ENCODE data around the gene GJA3. TPM values are rescaled to one million over a fixed set of nuclear protein-coding genes. Genes with fewer than 3 reads are reported as not detected.
A peak's percentile ranks its signal among the peaks of the same experiment; 100 is the strongest.

GJA3 gene
- total and polyA plus RNA-seq, 2 of the 4 experiments (the other 2 are of a cell fraction): 1.5 to 2.7 TPM

GRCh38 chr13:20146381-20146780, 14.5 kb downstream of the GJA3 start:
- Histone ChIP-seq H3K9me3 (ENCODE audit: control insufficient read depth, insufficient read depth, low read length) (no peaks in the 10 kb centered on the region), H2AK9ac (replicated peaks; ENCODE audit: low read depth, low read length, poor library complexity) (peak overlapping the region; percentile 5), H2BK20ac (ENCODE audit: low read depth, low read length) (no peak overlapping the region), H3K79me1 (ENCODE audit: low read depth in 1 of 2, low read length in 2 of 2) (no peaks in the 10 kb centered on the region), H4K5ac (ENCODE audit: low read depth, low read length) (no peak overlapping the region), H3K56ac (ENCODE audit: extremely low read depth, insufficient read depth, low read length) (no peak overlapping the region), H2AK5ac (ENCODE audit: low read depth, low read length) (no peak overlapping the region), H3K4me2 (ENCODE audit: low read depth, low read length) (no peak overlapping the region), H3K4me1 (ENCODE audit: control insufficient read depth, insufficient read depth, low read length) (no peaks in the 10 kb centered on the region), H3K14ac (replicated peaks; ENCODE audit: low read depth, low read length) (no peak overlapping the region), H3K4me3 (ENCODE audit: insufficient read depth, low read depth, low read length) (no peak overlapping the region), H2BK5ac (ENCODE audit: low read depth, low read length, poor library complexity, severe bottlenecking) (no peak overlapping the region), H4K91ac (ENCODE audit: insufficient read depth, low read depth, low read length) (no peak overlapping the region), H2BK120ac (ENCODE audit: low read depth, low read length) (no peak overlapping the region), H3K23ac (ENCODE audit: low read depth, low read length) (no peak overlapping the region), H3K18ac (ENCODE audit: low read depth, low read length) (no peak overlapping the region), H3K9ac (ENCODE audit: low read depth, low read length) (no peak overlapping the region), H4K8ac (ENCODE audit: low read depth in 2 of 2, low read length in 2 of 2) (no peak overlapping the region), H3K27ac (ENCODE audit: insufficient read depth, low read length) (no peak overlapping the region), H4K20me1 (ENCODE audit: insufficient read depth, low read length) (no peaks in the 10 kb centered on the region), H3K36me3 (ENCODE audit: control insufficient read depth, insufficient read depth, low read length) (peaks cover 1% of the 10 kb centered on the region; the same call in 1 of the 2 replicates), H3K9me1 (ENCODE audit: insufficient read depth, low read length) (no peaks in the 10 kb centered on the region), H3K27me3 (ENCODE audit: control insufficient read depth, insufficient read depth, low read length) (peaks cover 19% of the 10 kb centered on the region), H2BK15ac (ENCODE audit: low read depth, low read length) (no peak overlapping the region), H2AFZ (replicated peaks; ENCODE audit: low read length, poor library complexity) (no peak overlapping the region), H3K4ac (ENCODE audit: low read depth, low read length) (no peak overlapping the region)
- in situ Hi-C loops (cut with MboI; ENCODE audit: low sequenced_read_pairs): no loop called here
- DNase-seq (no peak), ATAC-seq (ENCODE audit: low read depth) (no peak)
- ChIA-PET CTCF (interaction anchor here (0.6 kb wide), 1 partner anchor 142 kb away, joined by 3 read pairs; no protein-coding TSS in a partner anchor), POLR2A (ENCODE audit: unreplicated experiment) (no interaction called here)
- dilution Hi-C loops (cut with HindIII; ENCODE audit: low sequenced_read_pairs, unreplicated experiment): no loop called here
- BruUV-seq (replicated peaks): no TSS peak
- no CpG with 5 or more reads among the region's 1 CpG for WGBS, 2 experiments (ENCODE audit: extremely low coverage in 2 of 2, insufficient read length in 1 of 2)
- no peak for TF ChIP-seq MAZ (IDR thresholded peaks at IDR 0.05; ENCODE audit: borderline replicate concordance, low read depth, low read length)
- no peak for TF ChIP-seq MAFK (IDR thresholded peaks at IDR 0.05; ENCODE audit: low read depth, low read length)
- TF ChIP-seq MXI1 (IDR thresholded peaks at IDR 0.05; ENCODE audit: borderline replicate concordance, low read depth, low read length): no peak
- TF ChIP-seq, protein P1, sequence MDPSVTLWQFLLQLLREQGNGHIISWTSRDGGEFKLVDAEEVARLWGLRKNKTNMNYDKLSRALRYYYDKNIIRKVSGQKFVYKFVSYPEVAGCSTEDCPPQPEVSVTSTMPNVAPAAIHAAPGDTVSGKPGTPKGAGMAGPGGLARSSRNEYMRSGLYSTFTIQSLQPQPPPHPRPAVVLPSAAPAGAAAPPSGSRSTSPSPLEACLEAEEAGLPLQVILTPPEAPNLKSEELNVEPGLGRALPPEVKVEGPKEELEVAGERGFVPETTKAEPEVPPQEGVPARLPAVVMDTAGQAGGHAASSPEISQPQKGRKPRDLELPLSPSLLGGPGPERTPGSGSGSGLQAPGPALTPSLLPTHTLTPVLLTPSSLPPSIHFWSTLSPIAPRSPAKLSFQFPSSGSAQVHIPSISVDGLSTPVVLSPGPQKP (IDR thresholded peaks at IDR 0.05; ENCODE audit: borderline replicate concordance, low read depth, low read length): no peak
- TF ChIP-seq, protein P2, sequence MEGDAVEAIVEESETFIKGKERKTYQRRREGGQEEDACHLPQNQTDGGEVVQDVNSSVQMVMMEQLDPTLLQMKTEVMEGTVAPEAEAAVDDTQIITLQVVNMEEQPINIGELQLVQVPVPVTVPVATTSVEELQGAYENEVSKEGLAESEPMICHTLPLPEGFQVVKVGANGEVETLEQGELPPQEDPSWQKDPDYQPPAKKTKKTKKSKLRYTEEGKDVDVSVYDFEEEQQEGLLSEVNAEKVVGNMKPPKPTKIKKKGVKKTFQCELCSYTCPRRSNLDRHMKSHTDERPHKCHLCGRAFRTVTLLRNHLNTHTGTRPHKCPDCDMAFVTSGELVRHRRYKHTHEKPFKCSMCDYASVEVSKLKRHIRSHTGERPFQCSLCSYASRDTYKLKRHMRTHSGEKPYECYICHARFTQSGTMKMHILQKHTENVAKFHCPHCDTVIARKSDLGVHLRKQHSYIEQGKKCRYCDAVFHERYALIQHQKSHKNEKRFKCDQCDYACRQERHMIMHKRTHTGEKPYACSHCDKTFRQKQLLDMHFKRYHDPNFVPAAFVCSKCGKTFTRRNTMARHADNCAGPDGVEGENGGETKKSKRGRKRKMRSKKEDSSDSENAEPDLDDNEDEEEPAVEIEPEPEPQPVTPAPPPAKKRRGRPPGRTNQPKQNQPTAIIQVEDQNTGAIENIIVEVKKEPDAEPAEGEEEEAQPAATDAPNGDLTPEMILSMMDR (conservative IDR thresholded peaks at IDR 0.05; ENCODE audit: low read depth, low read length): no peak
- TF ChIP-seq SMC3 (IDR thresholded peaks at IDR 0.05; ENCODE audit: low read depth, low read length): no peak
- TF ChIP-seq CHD1 (IDR thresholded peaks at IDR 0.05; ENCODE audit: low read depth, low read length): no peak
- TF ChIP-seq RAD21 (IDR thresholded peaks at IDR 0.05; ENCODE audit: low read length): no peak
- TF ChIP-seq FOS (IDR thresholded peaks at IDR 0.05; ENCODE audit: low read depth, low read length): no peak
- no peak for TF ChIP-seq POLR2A (IDR thresholded peaks at IDR 0.05; ENCODE audit: low read depth, low read length)
- no peak for TF ChIP-seq RCOR1 (IDR thresholded peaks at IDR 0.05; ENCODE audit: insufficient replicate concordance, low read length)
- TF ChIP-seq BHLHE40 (IDR thresholded peaks at IDR 0.05; ENCODE audit: low read depth, low read length): no peak
- TF ChIP-seq NFE2L2 (IDR thresholded peaks at IDR 0.05; ENCODE audit: low read depth, low read length): no peak
- no peak for TF ChIP-seq RFX5 (IDR thresholded peaks at IDR 0.05; ENCODE audit: low read depth, low read length)
- no peak for TF ChIP-seq CEBPB (IDR thresholded peaks at IDR 0.05; ENCODE audit: low read depth, low read length)
- TF ChIP-seq, protein P3, sequence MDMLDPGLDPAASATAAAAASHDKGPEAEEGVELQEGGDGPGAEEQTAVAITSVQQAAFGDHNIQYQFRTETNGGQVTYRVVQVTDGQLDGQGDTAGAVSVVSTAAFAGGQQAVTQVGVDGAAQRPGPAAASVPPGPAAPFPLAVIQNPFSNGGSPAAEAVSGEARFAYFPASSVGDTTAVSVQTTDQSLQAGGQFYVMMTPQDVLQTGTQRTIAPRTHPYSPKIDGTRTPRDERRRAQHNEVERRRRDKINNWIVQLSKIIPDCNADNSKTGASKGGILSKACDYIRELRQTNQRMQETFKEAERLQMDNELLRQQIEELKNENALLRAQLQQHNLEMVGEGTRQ (IDR thresholded peaks at IDR 0.05; ENCODE audit: low read depth, low read length): no peak
- intact Hi-C loops (cut with micrococcal nuclease): no loop called here
